ENCODE data around the gene ROMO1. TPM values are rescaled to one million over a fixed set of nuclear protein-coding genes. Genes with fewer than 3 reads are reported as not detected.

The ROMO1 gene
- total RNA-seq, 1 experiment from 2014 or later = 207 TPM

DNA sequence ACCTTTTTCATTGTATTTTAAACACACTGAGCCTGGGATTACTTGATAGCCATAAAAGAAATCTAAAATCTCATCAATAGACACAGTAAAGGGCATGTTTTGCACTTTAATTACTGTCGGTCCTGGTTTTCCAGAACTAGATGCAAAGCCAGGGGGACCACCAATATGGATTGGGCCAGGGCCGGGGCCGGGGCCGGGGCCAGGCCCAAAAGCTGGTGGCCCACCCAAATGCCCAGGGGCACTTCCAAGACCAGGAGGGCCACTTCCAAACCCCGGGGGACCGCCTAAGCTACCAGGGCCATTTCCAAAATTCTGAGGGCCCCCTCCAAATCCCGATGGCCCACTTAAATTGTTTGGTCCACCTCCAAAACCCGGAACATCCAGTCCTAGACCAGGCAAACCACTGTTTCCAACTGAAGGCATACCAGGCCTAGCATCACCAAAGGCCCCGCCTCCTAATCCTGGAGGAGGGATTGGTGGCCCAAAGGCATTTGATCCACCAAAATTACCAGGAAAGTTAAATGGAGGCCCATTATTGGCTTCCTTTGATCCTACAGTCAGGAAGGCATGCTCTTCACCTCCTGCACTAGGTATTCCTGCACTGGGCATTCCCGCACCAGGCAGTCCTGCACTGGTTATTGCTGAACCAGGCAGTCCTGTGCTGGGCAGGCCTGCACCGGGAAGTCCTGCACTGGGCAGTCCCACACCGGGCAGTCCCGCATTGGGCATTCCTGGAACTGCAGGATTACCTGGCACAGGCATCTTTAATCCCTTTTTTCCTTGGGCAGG, 46.4 kb upstream of the ROMO1 start:
- WGBS (ENCODE audit: extremely low coverage, insufficient read length, low lambda C conversion rate) = no CpG with 5 or more reads among the region's 13 CpGs
- no peak overlapping the region for H2BK15ac ChIP-seq (ENCODE audit: low read depth, low read length)
- no peak overlapping the region for H3K18ac ChIP-seq (ENCODE audit: insufficient read length, low read depth, low read length)
- no peak for DNase-seq
- H2BK120ac ChIP-seq (ENCODE audit: low read depth, low read length, poor library complexity, severe bottlenecking) = no peak overlapping the region
- H3K4me2 ChIP-seq (ENCODE audit: insufficient read depth, insufficient read length, low read length) = no peak overlapping the region
- no peak overlapping the region for H3K27ac ChIP-seq (ENCODE audit: insufficient read length, low read depth, low read length)
- no peak overlapping the region for H4K8ac ChIP-seq (replicated peaks; ENCODE audit: insufficient read length, low read depth, low read length)
- H4K91ac ChIP-seq (ENCODE audit: insufficient read length, low read depth, low read length) = no peak overlapping the region
- TF ChIP-seq, protein P1, sequence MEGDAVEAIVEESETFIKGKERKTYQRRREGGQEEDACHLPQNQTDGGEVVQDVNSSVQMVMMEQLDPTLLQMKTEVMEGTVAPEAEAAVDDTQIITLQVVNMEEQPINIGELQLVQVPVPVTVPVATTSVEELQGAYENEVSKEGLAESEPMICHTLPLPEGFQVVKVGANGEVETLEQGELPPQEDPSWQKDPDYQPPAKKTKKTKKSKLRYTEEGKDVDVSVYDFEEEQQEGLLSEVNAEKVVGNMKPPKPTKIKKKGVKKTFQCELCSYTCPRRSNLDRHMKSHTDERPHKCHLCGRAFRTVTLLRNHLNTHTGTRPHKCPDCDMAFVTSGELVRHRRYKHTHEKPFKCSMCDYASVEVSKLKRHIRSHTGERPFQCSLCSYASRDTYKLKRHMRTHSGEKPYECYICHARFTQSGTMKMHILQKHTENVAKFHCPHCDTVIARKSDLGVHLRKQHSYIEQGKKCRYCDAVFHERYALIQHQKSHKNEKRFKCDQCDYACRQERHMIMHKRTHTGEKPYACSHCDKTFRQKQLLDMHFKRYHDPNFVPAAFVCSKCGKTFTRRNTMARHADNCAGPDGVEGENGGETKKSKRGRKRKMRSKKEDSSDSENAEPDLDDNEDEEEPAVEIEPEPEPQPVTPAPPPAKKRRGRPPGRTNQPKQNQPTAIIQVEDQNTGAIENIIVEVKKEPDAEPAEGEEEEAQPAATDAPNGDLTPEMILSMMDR (conservative IDR thresholded peaks at IDR 0.05) = no peak
- peaks cover 4% of the 10 kb centered on the region for H4K20me1 ChIP-seq (ENCODE audit: control insufficient read depth, insufficient read depth, insufficient read length)
- H3K23ac ChIP-seq (ENCODE audit: insufficient read length, low read depth, low read length) = no peak overlapping the region
- Mint-ChIP-seq H3K27ac (no peak overlapping the region), H3K4me3 (no peak overlapping the region), H3K27me3 (ENCODE audit: low read depth) (no peaks in the 10 kb centered on the region), H3K36me3 (ENCODE audit: insufficient read depth in 1 of 3, low read depth in 3 of 3) (peaks cover 1 to 30% (median 26%) of the 10 kb centered on the region in 3 experiments; a peak in 6 of 7 replicates), H3K4me1 (peaks cover 7 to 8% of the 10 kb centered on the region in 2 experiments; a peak in 2 of 4 replicates), H3K9me3 (no peaks in the 10 kb centered on the region)
- no peaks in the 10 kb centered on the region for H3K27me3 ChIP-seq (ENCODE audit: insufficient read depth, low read length)
- H2BK20ac ChIP-seq (ENCODE audit: low read depth, low read length, poor library complexity, severe bottlenecking) = no peak overlapping the region
- H2BK12ac ChIP-seq (ENCODE audit: insufficient read length, low read depth, low read length) = no peak overlapping the region
- H3K79me1 ChIP-seq (ENCODE audit: insufficient read depth, low read depth, low read length, poor library complexity, severe bottlenecking) = peaks cover 5% of the 10 kb centered on the region
- H2AFZ ChIP-seq (ENCODE audit: low read length) = no peak overlapping the region
- no peak overlapping the region for H3K14ac ChIP-seq (ENCODE audit: insufficient read depth, low read length)
- no peak overlapping the region for H2AK5ac ChIP-seq (ENCODE audit: insufficient read length, low read length)
- H3K23me2 ChIP-seq (ENCODE audit: insufficient read length, low read depth, low read length, poor library complexity, severe bottlenecking) = no peaks in the 10 kb centered on the region
- no peak overlapping the region for H3K56ac ChIP-seq (ENCODE audit: insufficient read length, low read depth, low read length)
- no peak overlapping the region for H4K5ac ChIP-seq (ENCODE audit: insufficient read length, low read depth, low read length)
- peaks cover 58% of the 10 kb centered on the region for H3K79me2 ChIP-seq (ENCODE audit: insufficient read depth, low read length)
- no peak overlapping the region for H2BK5ac ChIP-seq (ENCODE audit: insufficient read length, low read length)
- no peaks in the 10 kb centered on the region for H3K9me3 ChIP-seq (ENCODE audit: control insufficient read depth, low read depth, low read length)
- no peak overlapping the region for H3K9ac ChIP-seq (ENCODE audit: extremely low read depth, insufficient read length, low read length)
- H3K4ac ChIP-seq (ENCODE audit: low read depth, low read length) = no peak overlapping the region
- no peaks in the 10 kb centered on the region for H3K4me1 ChIP-seq (ENCODE audit: insufficient read depth, low read length)
- no peak overlapping the region for H3T11ph ChIP-seq (ENCODE audit: low read length)

Measured in H9 (cell line).